NCI-H128 (cell line): ENCODE measurements around the gene DDX39B.
"Not testable (repeated sequence)": the region's sequence is repeated elsewhere in the genome, so short reads cannot be mapped to it uniquely, and the experiment has no call there.

Experiments
- DNase-seq: peaks from one replicate; lab custom pipeline; 2025; ENCODE audit not compliant: unreplicated experiment; lab: John Stamatoyannopoulos, UW

The DDX39B gene

DNA sequence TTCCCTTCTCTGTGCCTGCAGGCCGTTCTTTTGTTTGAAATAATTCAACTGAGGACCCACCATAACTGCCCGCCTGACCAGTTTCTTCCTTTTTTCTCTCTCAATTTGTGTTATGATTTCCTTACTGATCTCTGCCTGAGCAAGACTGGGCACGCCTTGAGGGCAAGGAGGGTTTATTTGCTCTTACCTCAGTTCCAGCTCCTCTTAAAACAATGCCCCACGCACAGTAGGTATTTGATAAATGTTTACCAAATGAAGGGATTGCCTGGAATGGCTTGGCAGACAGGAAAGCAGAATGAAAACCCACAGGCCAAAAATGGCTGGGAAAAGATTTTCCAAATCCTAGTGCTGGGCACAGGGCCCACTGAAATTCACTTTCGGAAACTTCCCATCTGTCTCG lies 54.1 kb downstream of the DDX39B start:
- not testable (repeated sequence) for DNase-seq

DNA sequence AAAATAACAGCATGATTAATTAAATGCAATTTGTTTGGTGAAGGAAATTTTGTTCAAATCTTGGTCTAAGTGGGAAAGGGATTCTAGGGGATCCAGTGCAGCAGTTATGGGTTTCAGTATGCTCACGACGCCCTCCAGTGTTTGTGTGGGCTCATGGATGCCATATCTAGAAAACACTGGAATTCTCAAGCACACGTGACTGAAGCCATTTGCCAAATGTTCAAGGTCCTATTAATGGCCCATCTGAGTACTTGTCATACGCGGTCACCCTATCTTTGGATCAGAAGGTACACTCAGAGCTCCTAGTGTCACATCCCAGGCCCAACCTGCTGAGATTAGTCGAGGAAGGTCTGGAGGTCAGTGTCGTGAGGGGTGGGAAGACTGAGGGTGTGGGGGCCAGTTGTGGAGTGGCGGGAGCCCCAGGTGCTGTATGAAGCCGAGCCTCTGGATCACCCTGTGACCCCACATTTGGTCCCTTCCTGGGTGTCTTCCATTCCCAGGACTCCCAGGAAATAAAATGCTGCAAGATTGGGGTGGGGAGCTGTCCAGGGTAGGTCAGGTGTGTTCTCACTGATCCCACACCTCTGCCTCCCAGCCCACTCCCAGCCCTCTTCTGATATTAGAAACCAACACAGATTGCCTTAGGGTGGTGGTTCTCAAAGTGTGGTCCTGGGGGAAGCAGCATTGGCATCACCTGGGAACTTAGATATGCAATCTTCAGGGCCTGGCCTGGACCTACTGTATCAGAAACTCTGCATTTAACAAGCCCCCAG lies 55.6 kb downstream of the DDX39B start:
- not testable (repeated sequence) for DNase-seq

DNA sequence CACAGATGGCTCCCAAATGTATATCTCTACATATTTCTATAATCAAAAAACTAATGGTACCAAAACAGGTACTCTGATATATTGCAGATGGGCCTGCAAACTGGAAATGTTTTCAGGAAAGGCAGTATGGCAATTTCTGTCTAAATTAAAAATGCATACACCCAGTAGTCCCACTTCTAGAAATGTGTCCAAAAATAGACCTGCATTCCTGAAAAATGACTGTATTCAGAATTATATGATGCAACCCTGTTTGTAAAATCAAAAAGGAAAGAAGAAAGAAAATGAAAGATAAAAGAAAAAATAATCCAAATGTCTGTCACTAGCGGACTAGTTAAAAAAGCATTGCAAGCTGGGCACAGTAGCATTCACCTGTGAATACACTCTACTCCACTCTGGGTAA lies 56.7 kb downstream of the DDX39B start:
- no peak for DNase-seq

DNA sequence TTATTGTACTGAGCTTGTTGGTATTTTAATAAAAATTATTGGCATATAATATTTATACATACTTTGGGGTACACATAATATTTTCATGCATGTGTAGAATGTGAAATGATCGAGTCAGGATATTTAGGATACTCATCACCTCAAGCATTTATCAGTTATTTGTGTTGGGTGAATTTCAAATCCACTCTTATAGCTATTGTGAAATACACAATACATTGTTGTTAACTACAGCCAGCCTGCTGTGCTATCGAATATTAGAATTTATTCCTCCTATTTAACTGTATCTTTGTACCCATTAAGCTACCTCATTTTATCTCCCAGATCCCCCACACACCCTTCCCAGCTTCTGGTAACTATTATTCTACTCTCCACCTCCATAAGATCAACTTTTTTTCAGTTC lies 58.4 kb downstream of the DDX39B start:
- no peak for DNase-seq

GRCh38 chr6:31480574-31480973 lies 61.2 kb downstream of the DDX39B start:
- DNase-seq, result no peak
